BJ (cell line): ENCODE measurements around the gene VRK3. TPM values are rescaled to one million over a fixed set of nuclear protein-coding genes. Genes with fewer than 3 reads are reported as not detected.

Experiments used
- CTCF ChIA-PET: fragments of 350-600 bp; formaldehyde crosslinking; extraction: SDS; loops from one replicate; lab custom pipeline; 2021; ENCODE audit warnings: antibody characterized with exemption, inconsistent platforms; lab: Yijun Ruan, JAX
- POLR2A ChIA-PET: fragments of 300-600 bp; sonication (Branson Sonifier 250); formaldehyde crosslinking; extraction: SDS; loops from one replicate; lab custom pipeline; 2021; ENCODE audit warnings: antibody characterized with exemption; lab: Charles Lee
- DNase-seq: peaks from one replicate; pipeline ENCODE4 v3.0.0-alpha.2; 2011; ENCODE audit warnings: low read depth
- H3K27me3 ChIP-seq: 2 replicates; pipeline ENCODE4 v1.6.0; 2011; ENCODE audit warnings: low read length; ENCODE audit not compliant: control insufficient read depth, insufficient read depth
- H3K36me3 ChIP-seq: 2 replicates; pipeline ENCODE4 v1.5.1; 2011; ENCODE audit warnings: low read length; ENCODE audit not compliant: control insufficient read depth, insufficient read depth
- H3K4me3 ChIP-seq: 2 replicates; pipeline ENCODE4 v1.5.1; 2011; ENCODE audit warnings: low read depth, mild to moderate bottlenecking, control low read depth, low read length
- polyA plus RNA-seq: library from polyadenylated mRNA; depleted of rRNA; stranded (reverse); fragments of >200 nt; gene quantifications from 2 replicates; pipeline ENCODE4 v1.2.3, GENCODE V29; 2011; rRNA removed
- TF ChIP-seq, protein P1 (sequence below): IDR thresholded peaks from 2 replicates; pipeline ENCODE4 v1.5.1; 2011; ENCODE audit warnings: low read depth, mild to moderate bottlenecking, control low read depth, inconsistent platforms, low read length, moderate library complexity; ENCODE audit not compliant: insufficient read depth

Gene VRK3
- polyA plus RNA-seq, 1 experiment, result 34.1 TPM

GRCh38 chr19:49927526-49928264 lies 97.5 kb downstream of the VRK3 start:
- ChIA-PET CTCF (interaction anchor here (0.6 to 1.0 kb wide), 3 partner anchors 10 to 68 kb away, joined by 3 to 4 read pairs (median 3); no protein-coding TSS in a partner anchor), POLR2A (interaction anchor here (1.0 kb wide), 1 partner anchor 50 kb away, joined by 3 read pairs; the partner anchor contains the start of genes AKT1S1 and TBC1D17)
- Histone ChIP-seq H3K36me3 (peaks cover 14% of the 10 kb centered on the region), H3K27me3 (no peaks in the 10 kb centered on the region), H3K4me3 (no peak overlapping the region)
- DNase-seq, result no peak
- TF ChIP-seq, protein P1, sequence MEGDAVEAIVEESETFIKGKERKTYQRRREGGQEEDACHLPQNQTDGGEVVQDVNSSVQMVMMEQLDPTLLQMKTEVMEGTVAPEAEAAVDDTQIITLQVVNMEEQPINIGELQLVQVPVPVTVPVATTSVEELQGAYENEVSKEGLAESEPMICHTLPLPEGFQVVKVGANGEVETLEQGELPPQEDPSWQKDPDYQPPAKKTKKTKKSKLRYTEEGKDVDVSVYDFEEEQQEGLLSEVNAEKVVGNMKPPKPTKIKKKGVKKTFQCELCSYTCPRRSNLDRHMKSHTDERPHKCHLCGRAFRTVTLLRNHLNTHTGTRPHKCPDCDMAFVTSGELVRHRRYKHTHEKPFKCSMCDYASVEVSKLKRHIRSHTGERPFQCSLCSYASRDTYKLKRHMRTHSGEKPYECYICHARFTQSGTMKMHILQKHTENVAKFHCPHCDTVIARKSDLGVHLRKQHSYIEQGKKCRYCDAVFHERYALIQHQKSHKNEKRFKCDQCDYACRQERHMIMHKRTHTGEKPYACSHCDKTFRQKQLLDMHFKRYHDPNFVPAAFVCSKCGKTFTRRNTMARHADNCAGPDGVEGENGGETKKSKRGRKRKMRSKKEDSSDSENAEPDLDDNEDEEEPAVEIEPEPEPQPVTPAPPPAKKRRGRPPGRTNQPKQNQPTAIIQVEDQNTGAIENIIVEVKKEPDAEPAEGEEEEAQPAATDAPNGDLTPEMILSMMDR, result no peak

DNA sequence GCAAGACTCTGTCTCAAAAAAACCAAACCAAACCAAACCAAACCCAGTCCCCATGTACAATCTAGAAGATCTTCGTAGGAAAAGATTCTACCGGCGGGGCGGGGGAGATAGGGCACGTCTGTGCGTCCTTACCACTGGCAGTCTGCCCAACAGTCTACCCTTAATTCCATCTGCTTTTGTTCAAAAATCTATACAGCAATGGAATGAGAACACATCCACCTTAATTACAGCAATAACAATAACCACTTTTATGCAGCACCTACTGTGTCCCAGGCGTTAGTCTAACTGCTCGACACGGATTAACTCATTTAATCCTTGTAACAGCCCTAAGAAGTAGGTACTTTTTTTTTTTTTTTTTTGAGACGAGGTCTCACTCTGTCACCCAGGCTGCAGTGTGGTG lies 98.7 kb downstream of the VRK3 start:
- ChIA-PET POLR2A (no interaction called here), CTCF (no interaction called here)
- no peak for DNase-seq
- Histone ChIP-seq H3K27me3 (no peaks in the 10 kb centered on the region), H3K36me3 (peaks cover 14% of the 10 kb centered on the region), H3K4me3 (no peak overlapping the region)
- TF ChIP-seq, protein P1, result no peak

Other genes starting within 250 kb of the VRK3 start
- 8.3 and 14.3 TPM in 2 replicates for gene FUZ, start 212.1 kb downstream of the VRK3 start, polyA plus RNA-seq
- gene MED25, start 207.1 kb downstream of the VRK3 start, polyA plus RNA-seq, result 12.3 and 27.7 TPM in 2 replicates
- gene PTOV1, start 174.2 kb downstream of the VRK3 start, polyA plus RNA-seq, result 30.7 and 67.6 TPM in 2 replicates
- 14.6 and 28.9 TPM in 2 replicates for gene PNKP, start 157.8 kb downstream of the VRK3 start, polyA plus RNA-seq
- gene AKT1S1, start 148.0 kb downstream of the VRK3 start, polyA plus RNA-seq, result 40.5 and 42.0 TPM in 2 replicates
- gene TBC1D17, start 147.7 kb downstream of the VRK3 start, polyA plus RNA-seq, result 17.6 and 26.7 TPM in 2 replicates
- gene IL4I1, start 128.5 kb downstream of the VRK3 start, polyA plus RNA-seq, result 0.12 and 0.32 TPM in 2 replicates
- gene ATF5, start 96.2 kb downstream of the VRK3 start, polyA plus RNA-seq, result 6.9 and 7.9 TPM in 2 replicates
- 11.9 and 15.1 TPM in 2 replicates for gene NUP62, start 95.9 kb downstream of the VRK3 start, polyA plus RNA-seq
- gene SIGLEC11, start 64.2 kb downstream of the VRK3 start, polyA plus RNA-seq, result not detected in 2 replicates
- 6.4 and 7.5 TPM in 2 replicates for gene ZNF473, start 633 bp upstream of the VRK3 start, polyA plus RNA-seq
- gene IZUMO2, start 137.9 kb upstream of the VRK3 start, polyA plus RNA-seq, result not detected in 2 replicates
- not detected in 2 replicates for gene MYH14, start 178.2 kb upstream of the VRK3 start, polyA plus RNA-seq